GM20431 (cell line): Measurements from ENCODE around the gene ATXN1.

ENCODE experiments used
- in situ Hi-C: fragments of 300-500 bp; cut with MseI, MboI; formaldehyde crosslinking; loops from one replicate; pipeline ENCODE4 v1.15.0; 2020; ENCODE audit warnings: low sequenced_read_pairs; ENCODE audit not compliant: unreplicated experiment

Gene ATXN1

DNA sequence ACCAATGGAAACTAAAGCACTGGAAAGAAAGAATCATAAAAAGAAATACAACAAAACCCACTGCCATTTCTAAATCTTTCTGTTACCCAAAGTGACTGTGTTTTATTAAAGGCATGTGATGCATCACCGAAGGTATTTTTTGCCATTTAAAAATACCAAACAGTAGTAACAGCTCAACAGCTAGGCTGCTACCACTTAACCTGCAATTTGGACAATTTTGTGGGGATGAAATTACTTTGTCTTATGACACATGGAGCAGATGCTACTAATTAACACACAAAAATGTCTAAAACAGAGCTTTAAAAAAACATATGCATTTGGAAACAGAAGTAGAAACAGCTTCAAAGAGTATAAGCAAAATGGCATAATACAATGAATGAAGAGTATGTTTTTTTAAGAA lies 97.4 kb downstream of the ATXN1 start:
- in situ Hi-C loops = no loop called here

DNA sequence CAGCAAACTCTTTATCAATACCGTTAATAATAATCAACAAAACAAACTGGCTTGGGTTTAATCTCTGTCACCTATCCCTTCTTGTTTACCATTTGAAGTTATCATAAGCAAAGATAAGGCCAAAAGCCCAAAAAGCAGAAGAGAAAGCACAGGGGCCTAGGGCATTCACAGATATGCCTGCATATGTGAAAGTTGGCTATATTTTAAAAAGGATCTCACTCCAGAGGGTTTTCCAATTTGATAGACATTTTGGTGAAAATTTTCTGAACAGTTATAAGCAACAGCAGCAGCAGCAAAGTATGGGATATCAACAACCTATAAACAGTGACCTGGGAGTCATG lies 101.1 kb downstream of the ATXN1 start:
- in situ Hi-C loops = no loop called here

DNA sequence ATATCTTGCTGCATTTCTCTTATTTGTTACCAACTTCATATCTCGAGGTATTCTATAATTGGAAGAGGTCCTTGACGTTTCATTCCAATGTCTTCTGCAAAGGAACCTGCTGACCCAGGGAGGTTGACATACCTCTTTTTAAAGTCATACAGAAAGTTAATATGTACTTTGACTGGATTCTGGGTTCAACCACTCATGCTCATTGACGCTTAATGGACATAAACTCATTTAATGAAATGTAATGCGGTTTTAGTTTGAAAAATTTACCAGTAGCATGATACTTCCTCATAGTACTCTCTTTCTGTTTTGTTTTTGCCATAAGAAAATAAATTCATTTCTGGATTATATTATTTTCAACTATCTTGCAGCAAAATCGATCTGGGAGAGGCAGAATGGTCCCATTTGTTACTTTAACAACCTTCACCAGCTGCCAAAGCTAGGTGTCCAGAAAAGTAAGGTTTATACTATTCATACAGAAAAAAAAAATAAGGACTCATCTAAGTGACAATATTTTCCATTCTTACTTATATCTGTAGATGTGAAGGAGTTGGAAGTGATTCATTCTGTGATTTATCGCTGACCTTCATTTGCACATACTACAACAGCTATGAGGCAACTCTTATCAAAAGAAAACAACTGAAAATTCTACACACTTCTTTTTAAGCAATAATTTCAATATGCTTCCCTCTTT lies 101.6 kb downstream of the ATXN1 start:
- in situ Hi-C loops = no loop called here

DNA sequence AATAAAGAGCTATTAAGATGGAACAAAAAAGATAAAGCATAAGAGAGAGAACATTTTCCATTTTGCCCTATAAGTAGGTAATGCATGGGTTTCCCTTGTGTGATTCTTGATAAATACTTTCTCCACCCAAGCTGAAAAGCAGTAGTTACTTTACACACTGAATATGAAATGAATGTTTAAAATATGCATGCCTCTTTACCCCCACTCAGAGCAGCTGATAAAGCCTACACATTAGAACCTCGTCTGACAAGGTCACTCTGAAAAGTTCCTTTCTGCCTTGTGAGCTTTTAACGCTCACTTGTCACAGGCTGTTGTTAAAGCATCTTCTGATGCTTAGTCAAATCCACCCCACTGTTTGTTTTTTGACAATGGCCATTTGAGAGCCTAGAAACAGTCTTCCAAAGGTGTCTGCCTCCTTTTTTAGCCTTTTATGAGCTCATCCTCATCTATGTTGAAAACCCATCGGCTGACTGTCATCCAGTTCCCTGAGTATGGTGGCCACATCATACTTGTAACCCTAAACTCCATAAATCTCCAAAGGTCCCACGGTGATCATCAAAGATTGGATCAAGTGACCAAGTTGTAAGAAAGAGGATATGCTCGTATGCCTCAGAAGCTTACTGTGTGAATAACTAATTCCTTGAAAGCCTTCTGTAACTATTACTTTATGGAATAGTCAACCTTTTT lies 102.8 kb downstream of the ATXN1 start:
- in situ Hi-C loops = no loop called here

GRCh38 chr6:16657768-16658167 lies 103.5 kb downstream of the ATXN1 start:
- in situ Hi-C loops = no loop called here

- in situ Hi-C loops = no loop called here
Observed at GRCh38 chr6:16656451-16656850, 104.8 kb downstream of the ATXN1 start.

DNA sequence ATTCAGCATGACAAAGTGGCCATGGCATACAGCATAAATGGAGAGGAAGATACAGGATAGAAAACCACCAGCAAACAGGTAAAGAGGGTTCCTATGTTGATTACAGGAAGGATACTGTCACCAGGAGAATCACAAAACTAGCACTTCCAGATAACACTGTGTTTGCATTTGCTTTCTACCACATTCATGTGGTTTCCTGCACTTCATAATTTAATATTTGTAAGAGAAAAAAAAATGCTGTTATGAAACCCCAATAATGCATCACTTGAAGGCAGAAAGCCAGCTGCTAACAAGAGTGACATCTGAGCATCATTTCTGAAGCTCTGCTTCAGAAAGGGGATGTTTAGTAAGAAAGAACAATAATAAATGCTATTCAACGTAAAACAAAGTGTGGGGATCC lies 106.6 kb downstream of the ATXN1 start:
- in situ Hi-C loops = no loop called here

GRCh38 chr6:16653226-16653625 lies 108.0 kb downstream of the ATXN1 start:
- in situ Hi-C loops = no loop called here

DNA sequence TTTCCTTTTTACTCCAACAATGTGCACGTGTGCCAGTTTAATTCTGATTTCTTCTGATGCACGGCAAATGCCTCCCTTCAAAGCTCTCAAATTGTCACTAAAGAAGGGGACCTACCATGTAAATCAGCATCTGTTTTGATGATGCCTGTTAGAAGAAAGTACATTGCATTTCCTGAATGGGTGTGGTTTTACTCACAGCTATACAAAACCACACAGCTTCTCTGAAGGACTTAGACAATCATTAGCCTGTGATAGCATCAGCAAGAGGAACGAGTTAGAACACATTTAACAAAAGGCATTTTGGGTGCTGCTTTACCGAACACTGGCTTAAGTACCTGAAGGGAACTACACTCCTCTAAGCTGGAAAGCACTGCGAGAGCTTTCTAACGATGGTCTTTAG lies 109.4 kb downstream of the ATXN1 start:
- in situ Hi-C loops = no loop called here

GRCh38 chr6:16649890-16650289 lies 111.4 kb downstream of the ATXN1 start:
- in situ Hi-C loops = no loop called here

DNA sequence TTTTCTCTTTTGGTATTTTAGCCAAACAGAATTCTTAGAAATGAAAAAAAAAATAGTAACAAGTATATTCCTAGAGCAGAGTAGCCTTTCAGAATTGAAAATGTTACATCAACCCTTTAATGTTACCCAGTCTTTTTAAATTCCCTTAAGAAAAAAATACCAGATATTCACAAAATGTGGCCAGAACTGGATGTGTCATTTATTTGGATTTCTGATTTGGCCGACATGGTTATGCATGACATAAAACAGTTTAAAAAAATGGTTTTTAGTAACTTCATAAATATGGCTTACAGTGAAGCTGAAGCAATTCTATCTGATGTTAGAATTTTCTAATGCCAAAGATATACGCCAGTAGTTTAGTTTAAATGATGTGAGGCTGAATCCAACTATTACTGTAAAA lies 112.0 kb downstream of the ATXN1 start:
- in situ Hi-C loops = no loop called here

DNA sequence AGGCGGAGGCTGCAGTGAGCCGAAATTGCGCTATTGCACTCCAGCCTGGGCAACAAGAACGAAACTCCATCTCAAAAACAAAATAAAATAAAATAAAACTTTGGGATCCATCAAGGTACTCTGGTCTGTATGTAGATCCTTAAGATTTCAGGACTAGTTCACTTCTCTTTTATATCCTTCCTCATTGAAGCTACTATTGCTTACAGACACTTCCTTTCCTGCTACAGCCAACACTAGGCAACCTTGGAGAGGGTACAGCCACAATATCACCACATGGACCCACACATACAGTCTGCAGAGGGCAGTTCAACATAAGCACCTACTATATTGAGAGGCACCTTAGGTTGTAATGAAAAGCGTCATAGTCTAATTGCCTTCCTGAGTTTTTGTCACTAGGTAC lies 113.3 kb downstream of the ATXN1 start:
- in situ Hi-C loops = no loop called here

DNA sequence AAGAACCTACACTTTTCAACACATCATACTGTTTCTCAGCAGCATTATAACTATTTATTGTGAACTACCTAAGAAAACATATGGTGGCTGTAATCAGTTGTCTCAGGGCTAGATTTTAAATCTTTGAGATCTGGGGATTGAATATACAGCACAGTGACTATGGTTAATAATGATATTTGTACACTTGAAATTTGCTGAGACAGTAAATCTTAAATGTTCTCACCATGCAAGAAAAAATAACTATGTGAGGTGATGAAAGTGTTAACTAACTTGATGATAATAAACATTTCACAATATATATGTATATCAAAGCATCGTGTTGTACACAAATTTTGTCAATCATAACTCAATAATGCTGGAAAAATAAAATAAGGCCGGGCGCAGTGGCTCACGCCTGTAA lies 113.8 kb downstream of the ATXN1 start:
- in situ Hi-C loops = no loop called here

DNA sequence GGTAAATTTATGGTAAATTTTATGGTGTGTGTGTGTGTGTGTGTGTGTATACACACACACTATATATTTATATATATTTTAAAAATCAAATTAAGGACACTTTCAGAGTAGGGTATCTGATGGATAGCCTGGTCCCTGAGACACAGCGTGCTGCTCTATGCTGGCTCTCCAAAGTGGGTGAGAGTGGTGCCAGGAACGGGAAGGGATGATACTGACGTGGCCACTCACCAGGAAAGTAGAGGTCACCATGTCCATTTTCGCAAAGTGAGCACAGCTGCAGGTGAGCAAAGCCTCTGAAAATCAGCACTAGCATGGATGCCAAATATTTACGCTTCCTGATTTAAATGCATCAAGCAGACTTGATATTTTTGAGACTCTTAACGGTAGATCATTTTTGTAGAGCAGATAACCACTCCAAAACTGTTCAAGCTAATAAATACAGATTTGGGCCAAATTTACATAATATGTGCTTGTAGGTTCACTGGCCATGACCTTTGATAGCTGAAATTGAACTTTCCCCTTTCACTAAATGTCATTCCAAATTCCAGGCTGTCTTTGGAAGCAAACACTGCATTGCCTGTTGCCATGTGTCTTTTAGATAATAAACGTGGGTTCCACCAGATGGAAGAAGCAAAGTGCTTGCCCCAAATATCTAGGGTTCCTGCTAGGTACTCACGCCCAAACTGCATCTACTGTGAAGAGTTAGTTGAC lies 116.6 kb downstream of the ATXN1 start:
- in situ Hi-C loops = no loop called here

GRCh38 chr6:16639684-16640480 lies 121.4 kb downstream of the ATXN1 start:
- in situ Hi-C loops = no loop called here

- in situ Hi-C loops = no loop called here
Observed at GRCh38 chr6:16637635-16638034, 123.6 kb downstream of the ATXN1 start.

DNA sequence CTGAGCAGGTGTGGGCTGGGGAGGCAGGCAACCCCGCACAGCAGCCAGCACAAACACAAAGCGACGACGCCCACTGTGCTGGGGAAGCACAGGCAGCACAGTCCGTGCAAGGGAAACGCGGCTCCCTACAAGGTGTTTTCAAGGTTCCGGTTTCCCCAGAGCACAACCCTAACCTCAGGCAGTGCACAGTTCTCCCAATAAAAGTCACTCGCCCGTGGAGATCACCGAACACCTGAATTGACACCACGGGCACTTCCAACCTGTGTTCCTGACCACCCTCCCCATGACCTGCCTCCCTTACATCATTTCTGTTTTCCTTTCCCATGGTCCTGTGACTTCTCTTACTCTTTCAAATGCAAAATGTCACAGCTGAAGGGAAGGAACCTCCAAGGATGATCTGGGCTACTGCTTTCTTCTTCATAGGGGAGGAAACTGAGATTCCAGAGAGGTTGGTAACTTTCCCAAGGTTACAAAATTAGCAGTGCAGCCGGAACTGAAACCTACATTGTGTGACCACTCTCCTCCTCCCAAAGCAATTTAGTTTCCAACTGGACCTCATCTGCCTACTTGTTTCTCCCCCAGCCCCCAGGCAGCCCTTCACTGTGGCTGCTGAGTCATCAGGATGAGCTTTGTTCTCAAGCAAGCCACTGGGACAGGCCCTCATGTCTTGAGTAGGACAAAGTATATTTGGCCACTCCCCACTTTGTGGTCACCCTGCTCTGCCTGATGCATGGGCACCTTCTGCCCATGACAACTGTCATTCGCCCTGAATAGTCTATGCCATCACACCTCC lies 125.3 kb downstream of the ATXN1 start:
- in situ Hi-C loops = no loop called here

- in situ Hi-C loops = no loop called here
Observed at GRCh38 chr6:16635291-16635809, 125.9 kb downstream of the ATXN1 start.

DNA sequence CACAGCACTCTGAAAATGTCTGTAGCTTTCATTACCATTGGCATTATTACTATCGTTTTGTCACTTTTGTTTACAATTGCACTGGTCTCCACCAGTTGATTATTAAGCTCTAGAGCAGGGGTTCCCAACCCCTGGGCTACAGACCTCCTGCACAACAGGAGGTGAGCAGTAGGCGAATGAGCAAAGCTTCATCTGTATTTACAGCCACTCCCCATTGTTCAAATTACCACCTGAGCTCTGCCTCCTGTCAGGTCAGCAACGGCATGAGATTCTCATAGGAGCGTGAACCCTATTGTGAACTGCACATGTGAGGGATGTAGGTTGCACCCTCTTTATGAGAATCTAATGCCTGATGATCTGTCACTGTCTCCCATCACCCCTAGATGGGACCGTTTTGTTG lies 126.4 kb downstream of the ATXN1 start:
- in situ Hi-C loops = no loop called here

DNA sequence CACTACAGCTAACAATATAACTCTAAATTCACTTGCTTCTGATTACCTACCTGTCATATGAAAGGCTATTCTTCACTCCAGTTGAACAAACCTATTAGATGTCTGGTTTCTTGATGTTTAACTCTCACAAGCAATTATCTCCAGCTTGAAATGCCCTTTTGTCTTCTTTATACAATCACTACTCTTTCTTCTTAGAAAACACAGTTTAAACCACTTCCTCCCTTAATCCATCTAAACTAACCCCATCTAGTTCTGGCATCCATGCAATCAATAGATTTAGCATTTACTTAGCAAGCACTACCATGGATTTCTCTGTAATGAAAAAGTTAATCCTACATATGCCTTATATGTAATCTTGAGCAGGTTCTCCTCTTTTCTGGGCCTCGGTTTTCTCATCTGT lies 127.3 kb downstream of the ATXN1 start:
- in situ Hi-C loops = no loop called here
